Neuronal stem cell (in vitro differentiated cells): Measurements from ENCODE around the gene RNF212.
"Not testable (repeated sequence)": the region's sequence is repeated elsewhere in the genome, so short reads cannot be mapped to it uniquely, and the experiment has no call there.

Source experiments
- DNase-seq: peaks from one replicate; pipeline ENCODE4 v3.0.0-alpha.2; 2013; ENCODE audit warnings: low spot score
- H2AFZ ChIP-seq: one replicate; pipeline ENCODE4 v1.6.1; 2013; ENCODE audit warnings: mild to moderate bottlenecking, low read length, inconsistent platforms
- H2AK5ac ChIP-seq: 2 replicates; pipeline ENCODE4 v1.6.1; 2013; ENCODE audit warnings: low read depth, mild to moderate bottlenecking, inconsistent platforms, low read length, moderate library complexity, mixed read lengths
- H2BK120ac ChIP-seq: 2 replicates; pipeline ENCODE4 v1.6.1; 2013; ENCODE audit warnings: low read depth, mild to moderate bottlenecking, inconsistent platforms, low read length, moderate library complexity, mixed read lengths
- H2BK12ac ChIP-seq: one replicate; pipeline ENCODE4 v1.6.1; 2013; ENCODE audit warnings: low read length, inconsistent platforms
- H2BK15ac ChIP-seq: 2 replicates; pipeline ENCODE4 v1.6.1; 2013; ENCODE audit warnings: mild to moderate bottlenecking, low read length, inconsistent platforms, mixed read lengths
- H2BK5ac ChIP-seq: one replicate; pipeline ENCODE4 v1.6.1; 2013; ENCODE audit warnings: inconsistent platforms, mild to moderate bottlenecking, low read length, moderate library complexity
- H3K14ac ChIP-seq: one replicate; pipeline ENCODE4 v1.6.1; 2013; ENCODE audit warnings: low read length, inconsistent platforms
- H3K18ac ChIP-seq: 2 replicates; pipeline ENCODE4 v1.6.1; 2013; ENCODE audit warnings: low read length, inconsistent platforms
- H3K23ac ChIP-seq: 2 replicates; pipeline ENCODE4 v1.6.1; 2013; ENCODE audit warnings: low read depth, mild to moderate bottlenecking, mixed read lengths, low read length, inconsistent platforms; ENCODE audit not compliant: poor library complexity
- H3K27ac ChIP-seq: replicated peaks from 3 replicates; pipeline ENCODE4 v1.5.1; 2013; ENCODE audit warnings: low read length, inconsistent platforms
- H3K27me3 ChIP-seq, 3 experiments: 2 replicates each; pipeline ENCODE4 v1.6.1; 2013; ENCODE audit warnings: low read length in 3 of 3, mild to moderate bottlenecking in 2 of 3, inconsistent platforms in 1 of 3, low read depth in 1 of 3, mixed read lengths in 1 of 3, moderate library complexity in 1 of 3; ENCODE audit not compliant: control insufficient read depth in 3 of 3, insufficient read depth in 3 of 3
- H3K36me3 ChIP-seq, 2 donors: replicated peaks in 1 of 2; 2 replicates each; pipeline ENCODE4 v1.6.1; 2013; ENCODE audit warnings: low read length in 2 of 2; ENCODE audit not compliant: control insufficient read depth in 2 of 2, insufficient read depth in 2 of 2
- H3K4ac ChIP-seq: 2 replicates; pipeline ENCODE4 v1.6.1; 2013; ENCODE audit warnings: inconsistent platforms, mild to moderate bottlenecking, low read length, moderate library complexity
- H3K4me1 ChIP-seq, 2 donors: 1 replicate in 1 of 2; 2 replicates in 1 of 2; pipeline ENCODE4 v1.6.1; 2013; ENCODE audit warnings: low read length in 2 of 2, low read depth in 1 of 2; ENCODE audit not compliant: control insufficient read depth in 2 of 2, insufficient read depth in 1 of 2
- H3K4me2 ChIP-seq: one replicate; pipeline ENCODE4 v1.6.1; 2013; ENCODE audit warnings: mild to moderate bottlenecking, low read length, inconsistent platforms; ENCODE audit not compliant: insufficient read depth, poor library complexity, severe bottlenecking
- H3K4me3 ChIP-seq, 2 donors: 2 replicates each; pipeline ENCODE4 v1.5.1; 2013; ENCODE audit warnings: low read length in 2 of 2, mild to moderate bottlenecking in 2 of 2, inconsistent platforms in 1 of 2, moderate library complexity in 1 of 2
- H3K79me1 ChIP-seq: one replicate; pipeline ENCODE4 v1.6.1; 2013; ENCODE audit warnings: low read depth, mild to moderate bottlenecking, inconsistent platforms, low read length, moderate library complexity
- H3K9ac ChIP-seq: one replicate; pipeline ENCODE4 v1.6.1; 2013; ENCODE audit warnings: mild to moderate bottlenecking, low read depth, low read length, inconsistent platforms; ENCODE audit not compliant: poor library complexity
- H3K9me3 ChIP-seq, 2 donors: replicated peaks in 1 of 2; 2 replicates each; pipeline versions ENCODE3 to v1.6.1; 2013; ENCODE audit warnings: low read length in 2 of 2, mild to moderate bottlenecking in 2 of 2, inconsistent platforms in 1 of 2, low read depth in 1 of 2, mixed read lengths in 1 of 2, moderate library complexity in 1 of 2; ENCODE audit not compliant: control insufficient read depth in 2 of 2, insufficient read depth in 1 of 2
- H4K8ac ChIP-seq: one replicate; pipeline ENCODE4 v1.6.1; 2013; ENCODE audit warnings: low read depth, mild to moderate bottlenecking, inconsistent platforms, low read length, moderate library complexity
- H4K91ac ChIP-seq: one replicate; pipeline ENCODE4 v1.6.1; 2013; ENCODE audit warnings: low read length, low read depth, mild to moderate bottlenecking, inconsistent platforms; ENCODE audit not compliant: poor library complexity
- WGBS, 2 donors: extraction: QIAGEN DNeasy Blood & Tissue Kit; methylation state at CpG; one replicate each; pipeline ENCODE4 v1.1.7; 2013; ENCODE audit warnings: missing lambda C conversion rate in 2 of 2, mixed read lengths in 1 of 2; ENCODE audit not compliant: insufficient read length in 2 of 2, insufficient replicate concordance in 1 of 2; ENCODE audit errors: extremely low coverage in 2 of 2; 5-methylcytosine and 5-hydroxymethylcytosine counted together

RNF212 gene

GRCh38 chr4:1054696-1055242, 58.6 kb downstream of the RNF212 start:
- Histone ChIP-seq H3K4me1 (peaks cover 5 to 15% of the 10 kb centered on the region in 2 donors), H3K27me3 (peaks cover 0 to 73% (median 17%) of the 10 kb centered on the region in 3 experiments)
- H3K14ac ChIP-seq, H3K9me3 ChIP-seq, H2BK120ac ChIP-seq, H3K9ac ChIP-seq, H3K79me1 ChIP-seq, H3K18ac ChIP-seq, H2AFZ ChIP-seq, H3K4me3 ChIP-seq, H2BK5ac ChIP-seq, H3K23ac ChIP-seq, H4K8ac ChIP-seq, H3K36me3 ChIP-seq, H4K91ac ChIP-seq, H2AK5ac ChIP-seq, H3K4me2 ChIP-seq, H3K4ac ChIP-seq, H2BK12ac ChIP-seq, H3K27ac ChIP-seq, H2BK15ac ChIP-seq, DNase-seq: not testable (repeated sequence)
- no CpG with 5 or more reads among the region's 11 CpGs for WGBS, 2 donors

GRCh38 chr4:1053891-1054290, 59.5 kb downstream of the RNF212 start:
- H3K23ac ChIP-seq, DNase-seq, H2AK5ac ChIP-seq, H2AFZ ChIP-seq, H2BK120ac ChIP-seq, H4K8ac ChIP-seq, H3K9ac ChIP-seq, H3K36me3 ChIP-seq, H3K4ac ChIP-seq, H3K4me3 ChIP-seq, H3K4me2 ChIP-seq, H4K91ac ChIP-seq, H2BK15ac ChIP-seq, H3K9me3 ChIP-seq, H3K27ac ChIP-seq, H2BK5ac ChIP-seq, H3K79me1 ChIP-seq, H2BK12ac ChIP-seq, H3K14ac ChIP-seq, H3K18ac ChIP-seq: not testable (repeated sequence)
- WGBS, 2 donors = no CpG with 5 or more reads among the region's 7 CpGs
- Histone ChIP-seq H3K27me3 (peaks cover 0 to 67% (median 17%) of the 10 kb centered on the region in 3 experiments), H3K4me1 (peaks cover 5 to 15% of the 10 kb centered on the region in 2 donors)

GRCh38 chr4:1053080-1053661, 60.2 kb downstream of the RNF212 start:
- Histone ChIP-seq H2AFZ (no peak overlapping the region), H4K8ac (no peak overlapping the region), H2BK120ac (no peak overlapping the region), H3K18ac (no peak overlapping the region), H3K4ac (no peak overlapping the region), H4K91ac (no peak overlapping the region), H3K9ac (no peak overlapping the region), H3K36me3 (no peaks in the 10 kb centered on the region), H2BK12ac (no peak overlapping the region), H3K14ac (no peak overlapping the region), H3K23ac (peak overlapping the region; percentile 52), H3K4me1 (peaks cover 3 to 12% of the 10 kb centered on the region in 2 donors), H3K9me3 (peaks cover 4 to 5% of the 10 kb centered on the region in 2 donors), H3K27me3 (peaks cover 0 to 60% (median 17%) of the 10 kb centered on the region in 3 experiments), H2BK5ac (no peak overlapping the region), H3K4me3 (no peak overlapping the region), H3K4me2 (no peak overlapping the region), H3K79me1 (peaks cover 2% of the 10 kb centered on the region), H3K27ac (no peak overlapping the region), H2AK5ac (no peak overlapping the region), H2BK15ac (no peak overlapping the region)
- no peak for DNase-seq
- WGBS, 2 donors = no CpG with 5 or more reads among the region's 24 CpGs

DNA sequence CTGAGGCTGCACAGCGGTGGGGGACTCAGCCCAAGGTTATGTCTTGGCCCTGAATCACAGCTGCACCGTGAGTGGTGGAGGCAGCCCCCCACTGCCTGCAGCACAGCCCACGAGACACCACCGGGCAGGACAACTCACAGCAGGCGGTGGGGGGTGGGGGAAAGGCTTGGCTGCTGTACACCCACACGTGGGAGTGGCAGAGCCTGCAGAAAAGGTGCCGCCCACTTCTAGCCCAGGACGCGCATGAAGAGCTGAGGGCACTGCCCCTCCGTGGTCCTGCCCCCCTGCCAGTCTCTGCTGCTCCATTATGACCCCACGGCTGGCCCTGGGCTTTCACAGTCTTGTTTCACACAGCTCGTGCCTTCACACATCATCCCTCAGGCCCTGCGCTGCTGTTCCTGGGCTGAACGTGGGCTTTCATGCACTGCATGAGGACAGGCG, 61.1 kb downstream of the RNF212 start:
- Histone ChIP-seq H2BK12ac (peak overlapping the region; percentile 93), H3K23ac (peak overlapping the region; percentile 52), H3K18ac (peak overlapping the region; percentile 91), H3K14ac (peak overlapping the region; percentile 75), H3K27me3 (peaks cover 0 to 54% (median 17%) of the 10 kb centered on the region in 3 experiments), H3K4me3 (no peak overlapping the region), H3K79me1 (peaks cover 2% of the 10 kb centered on the region), H3K9me3 (peaks cover 4 to 5% of the 10 kb centered on the region in 2 donors), H2BK15ac (peak overlapping the region; percentile 99), H4K91ac (no peak overlapping the region), H3K4me2 (no peak overlapping the region), H2BK120ac (peak overlapping the region; percentile 57), H2AFZ (no peak overlapping the region), H4K8ac (no peak overlapping the region), H3K27ac (no peak overlapping the region), H3K36me3 (no peaks in the 10 kb centered on the region), H2BK5ac (peak overlapping the region; percentile 20), H3K4ac (peak overlapping the region; percentile 18), H3K4me1 (peaks cover 3 to 13% of the 10 kb centered on the region in 2 donors), H2AK5ac (peak overlapping the region; percentile 96), H3K9ac (peak overlapping the region; percentile 57)
- no CpG with 5 or more reads among the region's 15 CpGs for WGBS, 2 donors
- DNase-seq = no peak
